ENCODE results near the gene HSPA5.

DNA sequence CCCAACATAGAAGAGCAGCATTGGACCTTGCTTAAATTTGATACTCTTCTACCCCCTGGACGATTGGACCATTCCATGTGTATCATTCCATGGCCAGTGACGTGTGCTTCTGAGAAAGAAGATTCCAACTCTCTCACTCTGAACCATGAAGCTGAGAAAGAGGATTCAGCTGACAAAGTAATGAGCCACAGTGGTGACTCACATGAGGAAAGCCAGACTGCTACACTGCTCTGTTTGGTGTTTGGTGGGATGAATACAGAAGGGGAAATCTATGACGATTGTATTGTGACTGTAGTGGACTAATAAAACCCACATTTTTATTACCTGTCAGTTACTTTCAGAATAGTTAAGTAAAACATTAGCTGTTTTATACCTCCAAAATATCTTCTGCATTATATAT is 7.5 kb downstream of the HSPA5 start:
- TF ChIP-seq EP300 (IDR thresholded peaks at IDR 0.05; ENCODE audit: borderline replicate concordance in 1 of 2, control insufficient read depth in 1 of 2, low read depth in 2 of 2, low read length in 2 of 2), result no peak
- TF ChIP-seq POLR2A (IDR thresholded peaks at IDR 0.05; ENCODE audit: low read depth, low read length), result no peak
- no peak for TF ChIP-seq RFX5 (IDR thresholded peaks at IDR 0.05; ENCODE audit: low read depth, low read length)
- no peak for TF ChIP-seq ZNF24 (IDR thresholded peaks at IDR 0.05)
- TF ChIP-seq, protein P1, sequence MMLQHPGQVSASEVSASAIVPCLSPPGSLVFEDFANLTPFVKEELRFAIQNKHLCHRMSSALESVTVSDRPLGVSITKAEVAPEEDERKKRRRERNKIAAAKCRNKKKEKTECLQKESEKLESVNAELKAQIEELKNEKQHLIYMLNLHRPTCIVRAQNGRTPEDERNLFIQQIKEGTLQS (IDR thresholded peaks at IDR 0.05; ENCODE audit: borderline replicate concordance, extremely low read depth, low read depth, low read length), result no peak
- TF ChIP-seq KDM1A (IDR thresholded peaks at IDR 0.05; ENCODE audit: borderline replicate concordance), result no peak
- no peak for TF ChIP-seq HDGF (IDR thresholded peaks at IDR 0.05)
- TF ChIP-seq RBBP5 (conservative IDR thresholded peaks at IDR 0.05), result no peak
- no peak for TF ChIP-seq HDAC2 (IDR thresholded peaks at IDR 0.05)
- TF ChIP-seq, protein P2, sequence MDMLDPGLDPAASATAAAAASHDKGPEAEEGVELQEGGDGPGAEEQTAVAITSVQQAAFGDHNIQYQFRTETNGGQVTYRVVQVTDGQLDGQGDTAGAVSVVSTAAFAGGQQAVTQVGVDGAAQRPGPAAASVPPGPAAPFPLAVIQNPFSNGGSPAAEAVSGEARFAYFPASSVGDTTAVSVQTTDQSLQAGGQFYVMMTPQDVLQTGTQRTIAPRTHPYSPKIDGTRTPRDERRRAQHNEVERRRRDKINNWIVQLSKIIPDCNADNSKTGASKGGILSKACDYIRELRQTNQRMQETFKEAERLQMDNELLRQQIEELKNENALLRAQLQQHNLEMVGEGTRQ (IDR thresholded peaks at IDR 0.05; ENCODE audit: borderline replicate concordance, low read depth, low read length), result no peak
